Measurements from ENCODE around the gene ZNF280A.

The ZNF280A gene

DNA sequence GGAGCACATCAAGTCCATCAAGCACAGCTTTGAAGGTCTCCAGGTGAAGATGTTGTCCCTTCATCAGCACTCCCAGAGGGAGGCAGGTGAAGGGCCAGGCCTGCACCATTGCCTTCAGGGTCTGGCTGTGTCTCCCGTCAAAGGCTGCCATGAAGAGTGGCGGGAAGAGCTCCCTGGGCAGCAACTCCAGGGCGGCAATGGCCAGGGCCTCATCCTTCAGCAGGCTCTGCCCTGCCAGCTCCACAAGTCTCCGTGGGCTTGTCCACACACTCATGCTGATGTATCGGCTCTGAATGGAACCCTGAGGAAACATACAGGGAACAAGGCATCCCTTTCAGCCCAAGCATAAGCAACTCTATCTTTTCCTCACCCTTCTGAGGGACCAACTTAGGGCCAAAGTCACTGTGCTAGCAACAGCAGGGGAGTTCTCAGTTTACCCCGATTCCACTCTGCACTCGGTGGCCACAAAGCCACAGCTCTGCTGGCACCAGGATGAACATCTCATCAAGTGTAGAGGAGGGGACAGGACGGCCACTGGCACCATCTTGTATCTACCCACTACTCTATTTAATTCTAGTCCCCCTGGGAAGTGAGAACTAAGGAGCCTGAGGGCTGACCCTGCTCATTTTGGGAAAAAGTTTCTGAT is 30.8 kb upstream of the ZNF280A start:
- H3K4me1 ChIP-seq (ENCODE audit: insufficient read depth, poor library complexity, severe bottlenecking), result no peaks in the 10 kb centered on the region
- H3K27ac ChIP-seq (ENCODE audit: poor library complexity, severe bottlenecking), result no peak overlapping the region
- DNase-seq (ENCODE audit: low spot score) (no peak), ATAC-seq (ENCODE audit: low read depth) (no peak)
- no peaks in the 10 kb centered on the region for H3K36me3 ChIP-seq (ENCODE audit: low read depth)
- H3K9me3 ChIP-seq (ENCODE audit: severe bottlenecking), result peaks cover 7% of the 10 kb centered on the region
- TF ChIP-seq, protein P1, sequence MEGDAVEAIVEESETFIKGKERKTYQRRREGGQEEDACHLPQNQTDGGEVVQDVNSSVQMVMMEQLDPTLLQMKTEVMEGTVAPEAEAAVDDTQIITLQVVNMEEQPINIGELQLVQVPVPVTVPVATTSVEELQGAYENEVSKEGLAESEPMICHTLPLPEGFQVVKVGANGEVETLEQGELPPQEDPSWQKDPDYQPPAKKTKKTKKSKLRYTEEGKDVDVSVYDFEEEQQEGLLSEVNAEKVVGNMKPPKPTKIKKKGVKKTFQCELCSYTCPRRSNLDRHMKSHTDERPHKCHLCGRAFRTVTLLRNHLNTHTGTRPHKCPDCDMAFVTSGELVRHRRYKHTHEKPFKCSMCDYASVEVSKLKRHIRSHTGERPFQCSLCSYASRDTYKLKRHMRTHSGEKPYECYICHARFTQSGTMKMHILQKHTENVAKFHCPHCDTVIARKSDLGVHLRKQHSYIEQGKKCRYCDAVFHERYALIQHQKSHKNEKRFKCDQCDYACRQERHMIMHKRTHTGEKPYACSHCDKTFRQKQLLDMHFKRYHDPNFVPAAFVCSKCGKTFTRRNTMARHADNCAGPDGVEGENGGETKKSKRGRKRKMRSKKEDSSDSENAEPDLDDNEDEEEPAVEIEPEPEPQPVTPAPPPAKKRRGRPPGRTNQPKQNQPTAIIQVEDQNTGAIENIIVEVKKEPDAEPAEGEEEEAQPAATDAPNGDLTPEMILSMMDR (IDR thresholded peaks at IDR 0.05; ENCODE audit: poor library complexity, severe bottlenecking), result no peak
- no peak overlapping the region for H3K4me3 ChIP-seq (ENCODE audit: severe bottlenecking)
- H3K27me3 ChIP-seq (ENCODE audit: insufficient read depth, poor library complexity, severe bottlenecking), result no peaks in the 10 kb centered on the region

DNA sequence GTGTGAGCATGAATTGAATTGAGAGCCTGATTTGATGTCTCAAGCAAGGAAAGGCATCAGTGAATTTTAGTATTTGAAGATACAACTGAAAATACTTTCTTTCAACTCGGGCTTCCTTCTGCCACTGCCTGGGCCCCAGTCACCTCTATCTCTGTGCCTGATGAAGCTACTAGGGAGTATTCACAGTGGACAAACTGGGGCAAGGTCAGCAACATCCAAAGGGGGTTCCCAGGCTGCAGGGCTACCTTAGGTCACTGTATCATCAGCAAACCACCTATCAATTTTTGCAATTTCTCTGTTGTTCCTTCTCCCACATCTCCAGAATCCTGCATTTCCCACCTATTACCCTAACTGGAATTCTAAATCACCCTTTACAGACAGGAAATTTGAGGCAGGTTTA is 28.8 kb upstream of the ZNF280A start:
- Histone ChIP-seq H3K36me3 (ENCODE audit: low read depth) (no peaks in the 10 kb centered on the region), H3K27ac (ENCODE audit: poor library complexity, severe bottlenecking) (no peak overlapping the region)

DNA sequence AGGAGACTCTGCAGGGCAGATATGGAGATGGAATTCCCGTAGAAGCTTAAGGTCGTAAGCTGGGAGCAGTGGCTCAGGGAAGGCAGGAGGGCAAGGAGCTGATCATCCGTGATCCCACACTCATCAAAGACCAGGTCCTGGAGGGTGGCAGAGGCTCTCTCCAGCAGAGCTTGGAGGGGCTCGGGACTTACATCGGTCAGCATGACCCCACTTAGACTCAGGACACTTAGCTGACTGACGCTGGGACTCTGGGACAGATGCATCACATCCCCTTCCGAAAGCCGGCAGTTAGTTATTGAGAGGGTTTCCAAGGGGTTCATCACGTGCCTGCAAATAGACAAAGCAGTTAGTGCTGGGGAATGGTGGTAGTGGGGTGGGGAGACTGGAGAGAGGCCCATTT is 28.2 kb upstream of the ZNF280A start:
- Histone ChIP-seq H3K4me1 (ENCODE audit: insufficient read depth, poor library complexity, severe bottlenecking) (no peaks in the 10 kb centered on the region), H3K27ac (ENCODE audit: poor library complexity, severe bottlenecking) (no peak overlapping the region), H3K27me3 (ENCODE audit: insufficient read depth, poor library complexity, severe bottlenecking) (no peaks in the 10 kb centered on the region), H3K36me3 (ENCODE audit: low read depth) (no peaks in the 10 kb centered on the region), H3K4me3 (ENCODE audit: severe bottlenecking) (no peak overlapping the region), H3K9me3 (ENCODE audit: severe bottlenecking) (peaks cover 7% of the 10 kb centered on the region)
- TF ChIP-seq, protein P1 (IDR thresholded peaks at IDR 0.05; ENCODE audit: poor library complexity, severe bottlenecking), result no peak
- DNase-seq (ENCODE audit: low spot score) (no peak), ATAC-seq (ENCODE audit: low read depth) (no peak)

More for the DNA sequence above, 28.8 kb upstream of the ZNF280A start:
- TF ChIP-seq, protein P1 (IDR thresholded peaks at IDR 0.05; ENCODE audit: poor library complexity, severe bottlenecking), result no peak
- DNase-seq (ENCODE audit: low spot score) (no peak), ATAC-seq (ENCODE audit: low read depth) (no peak)
- Histone ChIP-seq H3K9me3 (ENCODE audit: severe bottlenecking) (peaks cover 7% of the 10 kb centered on the region), H3K4me1 (ENCODE audit: insufficient read depth, poor library complexity, severe bottlenecking) (no peaks in the 10 kb centered on the region), H3K4me3 (ENCODE audit: severe bottlenecking) (no peak overlapping the region), H3K27me3 (ENCODE audit: insufficient read depth, poor library complexity, severe bottlenecking) (no peaks in the 10 kb centered on the region)

GRCh38 chr22:22547692-22548300 is 27.7 kb upstream of the ZNF280A start:
- Histone ChIP-seq H3K4me1 (ENCODE audit: insufficient read depth, poor library complexity, severe bottlenecking) (no peaks in the 10 kb centered on the region), H3K36me3 (ENCODE audit: low read depth) (no peaks in the 10 kb centered on the region), H3K27ac (ENCODE audit: poor library complexity, severe bottlenecking) (no peak overlapping the region), H3K4me3 (ENCODE audit: severe bottlenecking) (no peak overlapping the region), H3K9me3 (ENCODE audit: severe bottlenecking) (peaks cover 7% of the 10 kb centered on the region), H3K27me3 (ENCODE audit: insufficient read depth, poor library complexity, severe bottlenecking) (no peaks in the 10 kb centered on the region)
- TF ChIP-seq, protein P1 (IDR thresholded peaks at IDR 0.05; ENCODE audit: poor library complexity, severe bottlenecking), result no peak
- ATAC-seq (ENCODE audit: low read depth), result no peak
- DNase-seq (ENCODE audit: low spot score), result no peak

DNA sequence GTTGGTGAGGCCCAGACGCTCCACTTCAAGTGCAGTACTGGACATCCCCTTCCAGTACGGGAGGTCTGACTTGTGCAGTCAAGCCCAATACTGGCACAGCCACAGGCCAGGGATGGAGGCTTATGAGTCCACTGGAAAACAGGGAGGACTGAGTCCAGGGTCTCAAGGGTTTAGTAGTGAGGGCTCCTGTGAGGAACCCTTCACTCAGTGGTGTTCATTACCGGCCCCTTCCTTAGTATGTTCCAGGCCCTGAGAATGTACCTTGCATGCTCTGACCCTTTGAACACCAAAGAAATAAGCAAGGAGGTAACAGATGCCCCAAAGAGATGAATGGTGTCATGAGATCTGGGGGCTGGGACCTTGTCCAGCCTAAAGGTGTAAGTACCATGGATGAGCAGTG is 27.2 kb upstream of the ZNF280A start:
- TF ChIP-seq, protein P1 (IDR thresholded peaks at IDR 0.05; ENCODE audit: poor library complexity, severe bottlenecking), result no peak
- DNase-seq (ENCODE audit: low spot score) (no peak), ATAC-seq (ENCODE audit: low read depth) (no peak)
- Histone ChIP-seq H3K4me1 (ENCODE audit: insufficient read depth, poor library complexity, severe bottlenecking) (no peaks in the 10 kb centered on the region), H3K27me3 (ENCODE audit: insufficient read depth, poor library complexity, severe bottlenecking) (no peaks in the 10 kb centered on the region), H3K36me3 (ENCODE audit: low read depth) (no peaks in the 10 kb centered on the region), H3K4me3 (ENCODE audit: severe bottlenecking) (no peak overlapping the region), H3K27ac (ENCODE audit: poor library complexity, severe bottlenecking) (no peak overlapping the region), H3K9me3 (ENCODE audit: severe bottlenecking) (peaks cover 7% of the 10 kb centered on the region)
